Panc1 (cell line): ENCODE data around the gene ROBO1. TPM values are rescaled to one million over a fixed set of nuclear protein-coding genes. Genes with fewer than 3 reads are reported as not detected.
"Not testable (repeated sequence)": the region's sequence is repeated elsewhere in the genome, so short reads cannot be mapped to it uniquely, and the experiment has no call there.

Experiments
- ATAC-seq: fragments of 200-7000 bp; cut with Tn5 transposase; 2 replicates; pipeline ENCODE4 v1.9.1; 2020; ENCODE audit warnings: mild to moderate bottlenecking, moderate library complexity
- BruUV-seq: library from RNA; stranded (reverse); fragments of 400-500 nt; replicated peaks from 2 replicates; lab custom pipeline; 2021; lab: Mats Ljungman, UMichigan
- CTCF ChIA-PET: fragments of 300-600 bp; sonication (Branson Sonifier 250); formaldehyde crosslinking; loops from one replicate; lab custom pipeline; 2022; ENCODE audit warnings: antibody characterized with exemption; lab: Charles Lee
- POLR2A ChIA-PET: fragments of 300-600 bp; sonication (Branson Sonifier 250); formaldehyde crosslinking; loops from one replicate; lab custom pipeline; 2022; ENCODE audit warnings: antibody characterized with exemption; lab: Charles Lee
- DNase-seq: peaks from one replicate; pipeline ENCODE4 v3.0.0-alpha.2; 2010; ENCODE audit warnings: low read depth, low spot score
- H3K27ac ChIP-seq: 2 replicates; pipeline ENCODE4 v1.5.1; 2011; ENCODE audit warnings: mild to moderate bottlenecking, low read length, inconsistent platforms
- H3K27me3 ChIP-seq: fragments of 200-500 bp; sonication (Bioruptor generic); 2 replicates; pipeline ENCODE4 v1.6.0; 2014; ENCODE audit warnings: low read length, inconsistent platforms; ENCODE audit not compliant: control insufficient read depth, insufficient read depth
- H3K36me3 ChIP-seq: fragments of 200-500 bp; sonication (Bioruptor generic); 2 replicates; pipeline ENCODE4 v1.5.1; 2014; ENCODE audit warnings: inconsistent platforms, mild to moderate bottlenecking, low read length, moderate library complexity; ENCODE audit not compliant: control insufficient read depth, insufficient read depth
- H3K4me1 ChIP-seq: 2 replicates; pipeline ENCODE4 v1.5.1; 2011; ENCODE audit warnings: inconsistent platforms, mild to moderate bottlenecking, low read length, moderate library complexity; ENCODE audit not compliant: control insufficient read depth, insufficient read depth
- H3K4me3 ChIP-seq, 2 experiments: 2 replicates each; pipeline ENCODE4 v1.5.1; 2011 to 2012; ENCODE audit warnings: low read depth in 2 of 2, low read length in 2 of 2, mild to moderate bottlenecking in 2 of 2, inconsistent platforms in 1 of 2, moderate library complexity in 1 of 2
- H3K9me3 ChIP-seq: fragments of 200-500 bp; sonication (Bioruptor generic); 2 replicates; pipeline ENCODE4 v1.5.1; 2014; ENCODE audit warnings: low read depth, mild to moderate bottlenecking, inconsistent platforms, low read length, moderate library complexity; ENCODE audit not compliant: control insufficient read depth, insufficient read depth
- CTCF ChIP-seq: fragments of 450-650 bp; IDR thresholded peaks from 2 replicates; pipeline ENCODE4 v1.5.1; 2017; ENCODE audit warnings: mild to moderate bottlenecking
- POLR2AphosphoS5 ChIP-seq: IDR thresholded peaks from 2 replicates; pipeline ENCODE4 v1.6.1; 2012; ENCODE audit warnings: mild to moderate bottlenecking, low read depth, low read length, moderate library complexity
- SIN3A ChIP-seq: IDR thresholded peaks from 2 replicates; pipeline ENCODE4 v1.6.1; 2012; ENCODE audit warnings: low read depth, mild to moderate bottlenecking, low read length, moderate library complexity, borderline replicate concordance; ENCODE audit not compliant: insufficient read depth
- TCF7L2 ChIP-seq: IDR thresholded peaks from 2 replicates; pipeline ENCODE4 v1.6.1; 2011; ENCODE audit warnings: mild to moderate bottlenecking, low read depth, low read length, inconsistent platforms
- in situ Hi-C: cut with HindIII; loops from 2 replicates; pipeline ENCODE4 v1.10.0; 2016; ENCODE audit warnings: low sequenced_read_pairs, low pct_unique_long_range_greater_than_20kb
- intact Hi-C: fragments of 100-400 bp; cut with micrococcal nuclease; formaldehyde crosslinking; loops from one replicate; pipeline ENCODE4 v1.10.0; 2022; ENCODE audit not compliant: unreplicated experiment
- total RNA-seq: library from RNA; stranded (reverse); gene quantifications from one replicate; pipeline ENCODE4 v1.2.1, GENCODE V29; 2021; ENCODE audit not compliant: unreplicated experiment
- TF ChIP-seq, protein P1 (sequence below), 2 experiments: IDR thresholded peaks; 2 replicates each; pipeline ENCODE4 v1.6.1; 2011 to 2012; ENCODE audit warnings: low read depth in 2 of 2, control low read depth in 1 of 2, low read length in 1 of 2, mild to moderate bottlenecking in 1 of 2, moderate library complexity in 1 of 2; ENCODE audit not compliant: insufficient read depth in 1 of 2

The ROBO1 gene
- total RNA-seq, 1 experiment from 2014 or later = 61.6 TPM

GRCh38 chr3:79329154-79329553 lies 438.6 kb downstream of the ROBO1 start:
- Histone ChIP-seq H3K27me3 (no peaks in the 10 kb centered on the region), H3K36me3 (no peaks in the 10 kb centered on the region), H3K4me1 (no peaks in the 10 kb centered on the region), H3K27ac (no peak overlapping the region), H3K9me3 (no peaks in the 10 kb centered on the region), H3K4me3 (no peak overlapping the region)
- in situ Hi-C loops (no loop called here), intact Hi-C loops (no loop called here)
- DNase-seq (no peak), ATAC-seq (no peak)
- no TSS peak for BruUV-seq
- ChIA-PET POLR2A (no interaction called here), CTCF (no interaction called here)
- TF ChIP-seq, protein P1, sequence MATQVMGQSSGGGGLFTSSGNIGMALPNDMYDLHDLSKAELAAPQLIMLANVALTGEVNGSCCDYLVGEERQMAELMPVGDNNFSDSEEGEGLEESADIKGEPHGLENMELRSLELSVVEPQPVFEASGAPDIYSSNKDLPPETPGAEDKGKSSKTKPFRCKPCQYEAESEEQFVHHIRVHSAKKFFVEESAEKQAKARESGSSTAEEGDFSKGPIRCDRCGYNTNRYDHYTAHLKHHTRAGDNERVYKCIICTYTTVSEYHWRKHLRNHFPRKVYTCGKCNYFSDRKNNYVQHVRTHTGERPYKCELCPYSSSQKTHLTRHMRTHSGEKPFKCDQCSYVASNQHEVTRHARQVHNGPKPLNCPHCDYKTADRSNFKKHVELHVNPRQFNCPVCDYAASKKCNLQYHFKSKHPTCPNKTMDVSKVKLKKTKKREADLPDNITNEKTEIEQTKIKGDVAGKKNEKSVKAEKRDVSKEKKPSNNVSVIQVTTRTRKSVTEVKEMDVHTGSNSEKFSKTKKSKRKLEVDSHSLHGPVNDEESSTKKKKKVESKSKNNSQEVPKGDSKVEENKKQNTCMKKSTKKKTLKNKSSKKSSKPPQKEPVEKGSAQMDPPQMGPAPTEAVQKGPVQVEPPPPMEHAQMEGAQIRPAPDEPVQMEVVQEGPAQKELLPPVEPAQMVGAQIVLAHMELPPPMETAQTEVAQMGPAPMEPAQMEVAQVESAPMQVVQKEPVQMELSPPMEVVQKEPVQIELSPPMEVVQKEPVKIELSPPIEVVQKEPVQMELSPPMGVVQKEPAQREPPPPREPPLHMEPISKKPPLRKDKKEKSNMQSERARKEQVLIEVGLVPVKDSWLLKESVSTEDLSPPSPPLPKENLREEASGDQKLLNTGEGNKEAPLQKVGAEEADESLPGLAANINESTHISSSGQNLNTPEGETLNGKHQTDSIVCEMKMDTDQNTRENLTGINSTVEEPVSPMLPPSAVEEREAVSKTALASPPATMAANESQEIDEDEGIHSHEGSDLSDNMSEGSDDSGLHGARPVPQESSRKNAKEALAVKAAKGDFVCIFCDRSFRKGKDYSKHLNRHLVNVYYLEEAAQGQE (IDR thresholded peaks at IDR 0.05; ENCODE audit: insufficient read depth in 1 of 2, low read depth in 2 of 2, low read length in 1 of 2) = no peak
- no peak for TF ChIP-seq POLR2AphosphoS5
- TF ChIP-seq TCF7L2 = no peak
- no peak for TF ChIP-seq SIN3A
- no peak for TF ChIP-seq CTCF

DNA sequence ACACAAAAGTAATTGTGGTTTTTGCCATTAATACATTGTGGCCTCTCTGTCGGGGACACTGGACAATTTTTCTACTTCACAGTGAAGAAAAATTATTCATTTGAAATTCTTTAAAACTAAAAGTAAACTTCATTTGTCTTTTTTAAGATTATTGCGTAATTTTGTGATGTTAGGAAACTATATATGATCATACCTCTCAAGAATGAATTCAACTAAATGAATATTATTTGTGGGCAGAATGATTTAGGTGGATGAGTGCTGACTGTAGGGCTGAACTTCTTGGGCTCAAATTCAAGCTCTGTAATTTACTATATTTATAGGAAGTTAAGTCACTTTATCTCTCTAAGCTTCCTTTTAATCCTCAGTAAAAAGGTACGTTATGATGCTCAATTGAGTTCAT lies 441.2 kb downstream of the ROBO1 start:
- BruUV-seq = no TSS peak
- H3K27me3 ChIP-seq = no peaks in the 10 kb centered on the region
- in situ Hi-C loops = no loop called here
- H3K27ac ChIP-seq = no peak overlapping the region
- no peaks in the 10 kb centered on the region for H3K36me3 ChIP-seq
- no peak for ATAC-seq
- no peaks in the 10 kb centered on the region for H3K4me1 ChIP-seq
- TF ChIP-seq SIN3A = no peak
- TF ChIP-seq, protein P1 (IDR thresholded peaks at IDR 0.05; ENCODE audit: insufficient read depth in 1 of 2, low read depth in 2 of 2, low read length in 1 of 2) = no peak
- TF ChIP-seq CTCF = no peak
- TF ChIP-seq TCF7L2 = no peak
- TF ChIP-seq POLR2AphosphoS5 = no peak
- POLR2A ChIA-PET = interaction anchor here (0.5 kb wide), 1 partner anchor 904 kb away, joined by 3 read pairs; no protein-coding TSS in a partner anchor
- no peak for DNase-seq
- intact Hi-C loops = no loop called here
- no peak overlapping the region for H3K4me3 ChIP-seq
- CTCF ChIA-PET = no interaction called here
- no peaks in the 10 kb centered on the region for H3K9me3 ChIP-seq

GRCh38 chr3:79325833-79326383 lies 441.9 kb downstream of the ROBO1 start:
- ATAC-seq, H3K36me3 ChIP-seq, intact Hi-C loops, H3K9me3 ChIP-seq, H3K27ac ChIP-seq, POLR2A ChIA-PET, H3K4me3 ChIP-seq, H3K4me1 ChIP-seq, in situ Hi-C loops, DNase-seq, BruUV-seq, H3K27me3 ChIP-seq, CTCF ChIA-PET: not testable (repeated sequence)
